Upper lobe of left lung (tissue), 6 donors: Measurements from ENCODE around the gene SLN. TPM values are rescaled to one million over a fixed set of nuclear protein-coding genes. Genes with fewer than 3 reads are reported as not detected.
A peak's percentile ranks its signal among the peaks of the same experiment; 100 is the strongest.

ENCODE experiments used
- ATAC-seq, 2 donors: fragments of 200-7000 bp; cut with Tn5 transposase; one replicate each; pipeline ENCODE4 v1.9.1; 2022; ENCODE audit warnings: mild to moderate bottlenecking in 2 of 2, moderate library complexity in 2 of 2; ENCODE audit not compliant: low FRiP score in 2 of 2
- DNase-seq, 2 donors: peaks; one replicate each; pipeline ENCODE4 v3.0.0-alpha.2; 2019 to 2020
- H3K27ac ChIP-seq, 4 donors: fragments of 200-600 bp; sonication (generic); one replicate each; pipeline ENCODE4 v1.5.1; 2016 to 2019
- H3K27me3 ChIP-seq, 4 donors: fragments of 200-600 bp; sonication (generic); one replicate each; pipeline ENCODE4 v1.5.1; 2017 to 2019
- H3K36me3 ChIP-seq, 4 donors: fragments of 200-600 bp; sonication (generic); one replicate each; pipeline ENCODE4 v1.5.1; 2016 to 2019
- H3K4me1 ChIP-seq, 4 donors: fragments of 200-600 bp; sonication (generic); one replicate each; pipeline ENCODE4 v1.5.1; 2018 to 2019
- H3K4me3 ChIP-seq, 4 donors: fragments of 200-600 bp; sonication (generic); one replicate each; pipeline ENCODE4 v1.5.1; 2017 to 2019; ENCODE audit warnings: mild to moderate bottlenecking in 2 of 4, moderate library complexity in 1 of 4
- H3K9me3 ChIP-seq, 4 donors: fragments of 200-600 bp; sonication (generic); one replicate each; pipeline ENCODE4 v1.5.1; 2018 to 2019
- CTCF ChIP-seq, 6 experiments: fragments of 450-650 bp in 4 of 6; fragments of 200-600 bp in 2 of 6; sonication (generic) in 2 of 6; IDR thresholded peaks; one replicate each; pipeline ENCODE4 v1.5.1; 2016 to 2019; ENCODE audit warnings: antibody characterized with exemption in 6 of 6
- EP300 ChIP-seq, 4 donors: sonication (generic); formaldehyde crosslinking; IDR thresholded peaks; one replicate each; pipeline ENCODE4 v1.5.1; 2017; ENCODE audit warnings: antibody characterized with exemption in 4 of 4, control low read depth in 2 of 4
- POLR2A ChIP-seq, 4 donors: fragments of 450-650 bp; IDR thresholded peaks; one replicate each; pipeline ENCODE4 v1.5.1; 2016 to 2017; ENCODE audit warnings: antibody characterized with exemption in 4 of 4, mild to moderate bottlenecking in 2 of 4
- POLR2AphosphoS5 ChIP-seq, 2 donors: sonication (generic); formaldehyde crosslinking; IDR thresholded peaks; one replicate each; pipeline ENCODE4 v1.5.1; 2017; ENCODE audit warnings: antibody characterized with exemption in 2 of 2
- WGBS, 2 donors: methylation state at CpG; one replicate each; pipeline ENCODE4 v1.1.5; 2017 to 2018; 5-methylcytosine and 5-hydroxymethylcytosine counted together
- total RNA-seq, 6 donors: library from RNA; depleted of rRNA in 4 of 6; stranded (reverse); fragments of >200 nt in 4 of 6; gene quantifications; one replicate each; pipeline versions ENCODE4 v1.1.0 to v1.2.1, GENCODE V29; 2016 to 2021
- donor health status: DM: no; HTN: no; CAD: no; lungs with moderate emphysema.
- donor health status: DM: no; HTN: yes; CAD: no; lungs with severe emphysema.

Gene SLN
- total RNA-seq, 6 donors from 2014 or later = 0.97 to 1.6 TPM; not detected in 4

DNA sequence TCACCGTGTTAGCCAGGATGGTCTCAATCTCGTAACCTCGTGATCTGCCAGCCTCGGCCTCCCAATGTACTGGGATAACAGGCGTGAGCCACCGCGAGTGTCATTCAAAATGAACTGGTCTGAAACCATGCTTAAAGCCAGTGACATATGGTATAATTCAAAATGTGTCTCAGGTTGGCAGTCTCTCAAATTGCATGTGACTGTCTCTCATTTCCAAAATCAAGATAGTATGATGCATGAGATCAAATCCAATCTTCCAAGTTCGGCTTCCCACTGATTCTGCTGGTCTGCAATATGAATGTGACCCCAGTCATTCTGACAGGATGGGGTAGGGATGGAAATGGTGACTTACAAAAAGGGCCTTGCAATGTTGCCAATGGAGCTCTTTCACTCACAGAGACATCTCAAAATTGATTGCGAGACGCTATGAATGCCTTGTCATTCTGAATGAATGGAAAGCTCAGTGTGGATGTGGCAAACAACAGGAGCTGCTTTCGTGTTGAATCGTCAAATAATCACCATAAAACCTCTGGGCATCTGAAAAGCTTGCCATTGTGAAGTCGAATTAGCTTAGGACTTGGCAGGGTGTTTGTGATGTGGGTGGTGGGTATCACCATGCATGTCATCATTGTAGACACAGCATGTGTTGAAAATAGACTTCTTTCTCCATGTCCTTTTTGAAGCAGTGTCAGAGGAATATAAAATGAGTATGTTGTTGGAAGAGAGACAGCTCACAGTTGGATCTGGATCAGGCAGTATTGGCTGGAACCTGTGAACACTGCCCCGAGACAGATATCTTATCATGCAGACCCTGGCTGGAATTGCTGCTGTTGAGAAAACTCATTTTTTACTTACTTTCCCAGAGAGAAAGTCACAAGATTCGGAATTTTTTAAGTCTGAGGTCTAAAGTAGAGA is 12.2 kb downstream of the SLN start:
- H3K27me3 ChIP-seq = no peaks in the 10 kb centered on the region
- H3K4me3 ChIP-seq = no peak overlapping the region
- no peaks in the 10 kb centered on the region for H3K36me3 ChIP-seq
- no peaks in the 10 kb centered on the region for H3K4me1 ChIP-seq
- H3K9me3 ChIP-seq = no peaks in the 10 kb centered on the region
- TF ChIP-seq CTCF (IDR thresholded peaks at IDR 0.05) = no peak
- TF ChIP-seq POLR2AphosphoS5 (IDR thresholded peaks at IDR 0.05) = no peak
- TF ChIP-seq EP300 (IDR thresholded peaks at IDR 0.05) = no peak
- TF ChIP-seq POLR2A (IDR thresholded peaks at IDR 0.05) = no peak
- WGBS, 2 donors = 86 to 91% methylated on average over 15 of the region's 15 CpGs
- ATAC-seq (no peak), DNase-seq (no peak)
- H3K27ac ChIP-seq = no peak overlapping the region

DNA sequence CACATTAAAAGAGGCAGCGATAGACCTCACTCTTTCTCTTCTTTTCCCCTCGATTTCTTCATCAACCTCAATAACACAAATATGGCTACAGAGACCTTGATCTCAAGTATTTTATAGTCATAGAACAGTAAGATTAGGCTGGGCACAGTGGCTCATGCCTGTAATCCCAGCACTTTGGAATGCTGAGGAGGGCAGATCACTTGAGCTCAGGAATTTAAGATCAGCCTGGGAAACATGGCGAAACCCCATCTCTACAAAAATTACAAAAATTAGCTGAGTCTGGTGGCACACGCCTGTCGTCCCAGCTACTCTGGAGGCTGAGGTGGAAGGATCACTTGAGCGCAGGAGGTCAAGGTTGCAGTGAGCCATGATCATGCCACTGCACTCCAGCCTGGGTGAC is 14.6 kb downstream of the SLN start:
- H3K27me3 ChIP-seq = no peaks in the 10 kb centered on the region
- H3K4me1 ChIP-seq = no peaks in the 10 kb centered on the region
- no peak overlapping the region for H3K27ac ChIP-seq
- WGBS, 2 donors = 83 to 84% methylated on average over 6 of the region's 6 CpGs
- no peaks in the 10 kb centered on the region for H3K9me3 ChIP-seq
- no peak overlapping the region for H3K4me3 ChIP-seq
- ATAC-seq (no peak), DNase-seq (no peak)
- TF ChIP-seq POLR2AphosphoS5 (IDR thresholded peaks at IDR 0.05) = no peak
- no peaks in the 10 kb centered on the region for H3K36me3 ChIP-seq

GRCh38 chr11:107696140-107696539 is 15.7 kb downstream of the SLN start:
- DNase-seq (no peak), ATAC-seq (peak in 1 of 2 donors; percentile 83)
- WGBS, 2 donors = 17 to 26% methylated on average over 1 of the region's 1 CpG
- TF ChIP-seq POLR2A (IDR thresholded peaks at IDR 0.05) (no peak), EP300 (IDR thresholded peaks at IDR 0.05) (no peak), POLR2AphosphoS5 (IDR thresholded peaks at IDR 0.05) (no peak), CTCF (IDR thresholded peaks at IDR 0.05) (no peak)
- H3K36me3 ChIP-seq = no peaks in the 10 kb centered on the region
- H3K27ac ChIP-seq = no peak overlapping the region
- H3K27me3 ChIP-seq = no peaks in the 10 kb centered on the region
- no peaks in the 10 kb centered on the region for H3K9me3 ChIP-seq
- H3K4me1 ChIP-seq = no peaks in the 10 kb centered on the region
- H3K4me3 ChIP-seq = no peak overlapping the region

- WGBS, 2 donors = 61 to 79% methylated on average over 1 of the region's 1 CpG
- no peak overlapping the region for H3K27ac ChIP-seq
- H3K4me3 ChIP-seq = no peak overlapping the region
- no peaks in the 10 kb centered on the region for H3K4me1 ChIP-seq
- DNase-seq (no peak), ATAC-seq (no peak)
- TF ChIP-seq POLR2A (IDR thresholded peaks at IDR 0.05) (no peak), POLR2AphosphoS5 (IDR thresholded peaks at IDR 0.05) (no peak), CTCF (IDR thresholded peaks at IDR 0.05) (no peak), EP300 (IDR thresholded peaks at IDR 0.05) (no peak)
- no peaks in the 10 kb centered on the region for H3K36me3 ChIP-seq
- H3K9me3 ChIP-seq = no peaks in the 10 kb centered on the region
- H3K27me3 ChIP-seq = no peaks in the 10 kb centered on the region
Measured at GRCh38 chr11:107695446-107695845, 16.4 kb downstream of the SLN start.

DNA sequence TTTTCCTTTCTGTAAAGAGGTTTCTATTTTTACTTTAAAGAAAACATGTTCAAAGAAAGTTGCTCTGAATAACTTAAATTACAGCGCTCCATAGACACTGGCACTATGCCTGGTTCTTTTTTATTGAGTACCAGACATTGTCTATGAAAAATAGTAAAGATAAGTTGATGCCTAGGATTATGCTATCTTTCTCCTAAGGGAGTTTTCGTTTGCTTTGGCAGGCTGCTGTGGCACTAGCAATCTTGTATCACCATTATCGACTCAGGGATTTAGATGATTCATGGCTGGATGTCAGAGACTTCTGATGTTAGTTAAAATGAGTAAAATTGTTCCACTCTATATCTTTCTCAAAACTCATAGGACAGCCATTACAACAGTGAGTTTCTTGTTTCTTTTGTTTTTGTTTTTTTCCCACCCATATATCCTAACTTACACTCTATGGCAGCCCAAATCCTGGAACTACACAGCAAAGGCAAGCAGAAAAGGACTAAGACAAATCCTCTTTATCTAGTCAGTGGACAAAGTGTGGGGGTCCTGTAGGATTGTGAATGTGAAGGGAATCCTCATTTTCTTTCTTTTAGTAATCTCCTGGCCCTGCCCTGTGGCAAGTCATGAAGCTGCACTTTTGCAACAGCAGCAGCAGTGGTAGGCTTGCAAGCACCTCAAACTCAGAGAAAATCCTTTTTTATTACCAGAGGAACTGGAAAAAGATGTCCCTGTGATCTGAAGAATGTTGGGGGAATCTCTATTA is 20.7 kb downstream of the SLN start:
- DNase-seq = no peak
- H3K9me3 ChIP-seq = no peaks in the 10 kb centered on the region
- TF ChIP-seq EP300 (IDR thresholded peaks at IDR 0.05) (no peak), POLR2AphosphoS5 (IDR thresholded peaks at IDR 0.05) (no peak), POLR2A (IDR thresholded peaks at IDR 0.05) (no peak), CTCF (IDR thresholded peaks at IDR 0.05) (no peak)
- no peaks in the 10 kb centered on the region for H3K36me3 ChIP-seq
- no peak for ATAC-seq
- H3K27ac ChIP-seq = no peak overlapping the region
- no peaks in the 10 kb centered on the region for H3K27me3 ChIP-seq
- 58 to 59% methylated on average over 3 of the region's 3 CpGs for WGBS, 2 donors
- no peak overlapping the region for H3K4me3 ChIP-seq
- peaks cover 0 to 15% (median 6%) of the 10 kb centered on the region in 4 donors for H3K4me1 ChIP-seq
